Heart right ventricle (tissue), 16 donors: ENCODE measurements around the gene SLC6A7. TPM values are rescaled to one million over a fixed set of nuclear protein-coding genes. Genes with fewer than 3 reads are reported as not detected.
A peak's percentile ranks its signal among the peaks of the same experiment; 100 is the strongest.

Experiments used
- ATAC-seq, 8 donors: fragments of 200-7000 bp; cut with Tn5 transposase; one replicate each; pipeline ENCODE4 v1.9.1; 2020; ENCODE audit warnings: mild to moderate bottlenecking in 8 of 8, moderate library complexity in 8 of 8, moderate number of reproducible peaks in 1 of 8
- DNase-seq, 2 donors: peaks; one replicate each; pipeline ENCODE4 v3.0.0-alpha.2; 2020
- H3K27ac ChIP-seq, 10 donors: fragments of 200-600 bp; sonication (generic) in 2 of 10; one replicate each; pipeline versions ENCODE4 v1.5.0 to v1.8.0; 2020 to 2022; ENCODE audit warnings: mild to moderate bottlenecking in 3 of 10
- H3K27me3 ChIP-seq, 7 donors: fragments of 200-600 bp; one replicate each; pipeline ENCODE4 v1.8.0; 2021 to 2022; ENCODE audit warnings: mild to moderate bottlenecking in 2 of 7
- H3K36me3 ChIP-seq, 9 donors: fragments of 200-600 bp; sonication (generic) in 1 of 9; one replicate each; pipeline versions ENCODE4 v1.5.0 to v1.8.0; 2020 to 2022; ENCODE audit warnings: mild to moderate bottlenecking in 2 of 9
- H3K4me1 ChIP-seq, 9 donors: fragments of 200-600 bp; sonication (generic) in 1 of 9; one replicate each; pipeline versions ENCODE4 v1.5.0 to v1.8.0; 2020 to 2022; ENCODE audit warnings: mild to moderate bottlenecking in 4 of 9
- H3K4me3 ChIP-seq, 10 donors: fragments of 200-600 bp; sonication (generic) in 2 of 10; one replicate each; pipeline versions ENCODE4 v1.5.0 to v1.8.0; 2020 to 2022; ENCODE audit warnings: mild to moderate bottlenecking in 7 of 10, moderate library complexity in 2 of 10
- H3K9me3 ChIP-seq, 11 donors: fragments of 200-600 bp in 10 of 11; sonication (generic) in 2 of 11; one replicate each; pipeline versions ENCODE4 v1.5.0 to v1.8.0; 2013 to 2022; ENCODE audit warnings: mild to moderate bottlenecking in 2 of 11, control low read depth in 1 of 11, moderate library complexity in 1 of 11
- WGBS, 2 donors: extraction: QIAGEN DNeasy Blood & Tissue Kit; methylation state at CpG; one replicate each; pipeline ENCODE4 v1.1.7; 2013; ENCODE audit warnings: inconsistent platforms in 1 of 2; 5-methylcytosine and 5-hydroxymethylcytosine counted together
- intact Hi-C, 10 donors: fragments of 100-400 bp; cut with DNase I; formaldehyde crosslinking; loops; one replicate each; pipeline versions ENCODE4 v1.11.1 to v1.14.2; 2022
- polyA plus RNA-seq, 2 donors: library from polyadenylated mRNA; stranded (reverse); fragments of 200-250 nt; gene quantifications; one replicate each; pipeline ENCODE4 v1.2.3, GENCODE V29; 2013
- total RNA-seq, 10 donors: library from RNA; stranded (reverse); fragmentation: NEBNext Ultra II Directional in 3 of 10; extraction: Animal tissue kit (Norgen Biotek cat#: 25700) in 3 of 10; gene quantifications; one replicate each; pipeline versions ENCODE4 v1.2.1 to v1.2.4, GENCODE V29; 2021 to 2023
- TF ChIP-seq, protein P1 (sequence below), 9 donors: fragments of 200-600 bp; sonication (generic) in 2 of 9; IDR thresholded peaks; one replicate each; pipeline versions ENCODE4 v1.5.0 to v1.8.0; 2021 to 2022; ENCODE audit warnings: antibody characterized with exemption in 9 of 9, mild to moderate bottlenecking in 5 of 9, moderate library complexity in 1 of 9
- donor health status: Arrhythmogenic right ventricular cardiomyopathy.
- donor health status: ischemic (EF 13 %, LVEDD 7.1; RV severe dilation, severe dysfunction).
- donor health status: healthy with polysubstance abuse.
- donor health status: DM: no; HTN: yes; CAD: no.
- donor health status: DM: no; HTN: no; CAD: no.
- donor health status: ischemic (EF 25% LVEDD 6.9; RV normal size, moderate dysfunction).
- donor health status: ischemic (EF 25% LVEDD 5.7; RV mildly dilated, moderate dysfunction).
- donor health status: healthy.
- donor health status: DM: yes; HTN: yes; CAD: no.
- donor health status: Ischemic cardiomyopathy.
- donor health status: ischemic (EF 35%, LVEDD 5.7; RV mildly dilated, moderate dysfunction).
- donor health status: nonischemic (EF 11% LVEDD 7.7; RV severe dilation, severe dysfunction).
- donor health status: DM: yes; HTN: yes; CAD: no.
- donor health status: PGD.
- donor health status: ischemic (EF 29% LVEDD 5.4; RV normal size, mild dysfunction).
- donor health status: nonischemic (EF 23%, LVEDD 6.1; RV moderate dilation, normal function).

SLC6A7 gene
- total and polyA plus RNA-seq, 12 donors, result not detected

DNA sequence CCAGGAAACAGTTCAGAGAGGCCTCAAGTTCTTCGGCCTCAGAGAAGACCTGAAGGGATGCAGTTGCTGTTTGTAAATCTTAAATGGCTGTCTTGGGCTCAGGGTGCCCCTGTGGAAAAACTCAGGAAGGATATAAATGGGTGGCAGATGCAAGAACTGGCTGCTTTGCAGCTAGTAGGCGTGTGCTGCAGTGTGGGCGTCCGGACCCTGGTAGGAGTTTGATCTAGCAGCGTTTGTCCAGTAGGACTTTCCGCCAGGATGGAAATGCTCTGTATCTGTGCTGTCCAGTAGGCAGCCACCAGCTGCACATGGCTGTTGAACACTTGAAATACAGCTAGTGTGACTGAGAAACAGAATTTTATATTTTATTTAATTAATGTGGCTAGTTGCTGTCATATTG lies 15.6 kb upstream of the SLC6A7 start:
- intact Hi-C loops, result loop anchor here in 1 of 10 donors (10.0 kb wide), 1 partner anchor 361 kb away; no protein-coding TSS in a partner anchor
- 84 to 86% methylated on average over 6 of the region's 6 CpGs for WGBS, 2 donors
- Histone ChIP-seq H3K4me1 (peaks cover 0 to 21% (median 0%) of the 10 kb centered on the region in 9 donors), H3K27ac (no peak overlapping the region), H3K4me3 (no peak overlapping the region), H3K9me3 (no peaks in the 10 kb centered on the region), H3K27me3 (peaks cover 0 to 11% (median 0%) of the 10 kb centered on the region in 7 donors), H3K36me3 (no peaks in the 10 kb centered on the region)
- no peak for ATAC-seq
- TF ChIP-seq, protein P1, sequence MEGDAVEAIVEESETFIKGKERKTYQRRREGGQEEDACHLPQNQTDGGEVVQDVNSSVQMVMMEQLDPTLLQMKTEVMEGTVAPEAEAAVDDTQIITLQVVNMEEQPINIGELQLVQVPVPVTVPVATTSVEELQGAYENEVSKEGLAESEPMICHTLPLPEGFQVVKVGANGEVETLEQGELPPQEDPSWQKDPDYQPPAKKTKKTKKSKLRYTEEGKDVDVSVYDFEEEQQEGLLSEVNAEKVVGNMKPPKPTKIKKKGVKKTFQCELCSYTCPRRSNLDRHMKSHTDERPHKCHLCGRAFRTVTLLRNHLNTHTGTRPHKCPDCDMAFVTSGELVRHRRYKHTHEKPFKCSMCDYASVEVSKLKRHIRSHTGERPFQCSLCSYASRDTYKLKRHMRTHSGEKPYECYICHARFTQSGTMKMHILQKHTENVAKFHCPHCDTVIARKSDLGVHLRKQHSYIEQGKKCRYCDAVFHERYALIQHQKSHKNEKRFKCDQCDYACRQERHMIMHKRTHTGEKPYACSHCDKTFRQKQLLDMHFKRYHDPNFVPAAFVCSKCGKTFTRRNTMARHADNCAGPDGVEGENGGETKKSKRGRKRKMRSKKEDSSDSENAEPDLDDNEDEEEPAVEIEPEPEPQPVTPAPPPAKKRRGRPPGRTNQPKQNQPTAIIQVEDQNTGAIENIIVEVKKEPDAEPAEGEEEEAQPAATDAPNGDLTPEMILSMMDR (IDR thresholded peaks at IDR 0.05), result no peak
- DNase-seq, result no peak

DNA sequence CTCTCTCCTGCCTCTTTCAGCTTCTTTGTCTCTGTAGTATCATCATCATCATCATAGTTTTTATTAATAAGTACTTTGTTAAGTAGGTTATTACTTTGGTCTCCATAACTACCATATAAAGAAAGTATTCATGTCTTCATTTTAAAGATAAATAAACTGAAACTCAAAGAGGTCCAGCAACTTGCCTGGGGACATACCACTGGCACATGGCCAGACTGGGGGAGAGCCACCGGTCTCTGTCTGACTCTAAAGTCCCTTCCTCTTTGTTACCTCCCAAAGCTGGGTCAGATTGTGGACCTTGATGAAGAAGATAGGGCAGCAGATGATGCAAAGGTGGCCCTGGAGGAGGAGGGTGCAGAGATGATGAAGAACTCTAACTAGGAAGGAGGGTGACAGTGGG lies 14.8 kb upstream of the SLC6A7 start:
- peaks cover under 1 to 24% (median 5%) of the 10 kb centered on the region in 9 donors for H3K4me1 ChIP-seq
- H3K36me3 ChIP-seq, result no peaks in the 10 kb centered on the region
- ATAC-seq, result no peak

DNA sequence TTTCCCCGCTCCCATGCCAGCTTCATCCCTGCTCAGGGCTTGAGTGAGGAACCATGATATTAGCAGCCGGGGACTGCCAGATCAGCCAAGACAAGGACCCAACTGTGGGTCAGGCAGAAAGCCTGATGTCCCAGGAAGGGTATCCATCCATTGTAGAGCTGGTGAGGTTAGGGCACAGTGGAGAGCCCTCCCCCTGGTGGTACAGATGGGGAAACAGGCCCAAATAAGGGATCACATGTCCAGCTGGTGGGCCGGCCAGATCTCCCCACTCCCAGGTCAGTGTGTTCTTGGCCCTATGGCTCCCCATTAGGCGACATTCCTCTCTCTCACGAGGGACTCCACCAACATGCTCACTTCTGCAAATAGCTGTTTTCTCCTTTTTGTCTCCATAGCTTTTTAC lies 14.3 kb upstream of the SLC6A7 start:
- H3K36me3 ChIP-seq, result no peaks in the 10 kb centered on the region
- H3K27ac ChIP-seq, result peak overlapping the region in 2 of 10 donors; percentile 1 to 21
- H3K4me3 ChIP-seq, result no peak overlapping the region
- no peaks in the 10 kb centered on the region for H3K9me3 ChIP-seq
- intact Hi-C loops, result loop anchor here in 1 of 10 donors (10.0 kb wide), 1 partner anchor 359 kb away; no protein-coding TSS in a partner anchor
- DNase-seq (no peak), ATAC-seq (no peak)
- peaks cover 5 to 28% (median 10%) of the 10 kb centered on the region in 9 donors for H3K4me1 ChIP-seq
- 78 to 80% methylated on average over 5 of the region's 5 CpGs for WGBS, 2 donors
- TF ChIP-seq, protein P1 (IDR thresholded peaks at IDR 0.05), result peak in 7 of 9 donors; percentile 18 to 40 (median 34)
- no peaks in the 10 kb centered on the region for H3K27me3 ChIP-seq

More for the DNA sequence above, 14.8 kb upstream of the SLC6A7 start:
- no peak for DNase-seq
- intact Hi-C loops, result loop anchor here in 1 of 10 donors (10.0 kb wide), 1 partner anchor 360 kb away; no protein-coding TSS in a partner anchor
- H3K4me3 ChIP-seq, result no peak overlapping the region
- H3K27ac ChIP-seq, result no peak overlapping the region
- TF ChIP-seq, protein P1 (IDR thresholded peaks at IDR 0.05), result no peak
- 41 to 62% methylated on average over 1 of the region's 1 CpG for WGBS, 2 donors
- no peaks in the 10 kb centered on the region for H3K9me3 ChIP-seq
- H3K27me3 ChIP-seq, result peaks cover 0 to 3% (median 0%) of the 10 kb centered on the region in 7 donors

DNA sequence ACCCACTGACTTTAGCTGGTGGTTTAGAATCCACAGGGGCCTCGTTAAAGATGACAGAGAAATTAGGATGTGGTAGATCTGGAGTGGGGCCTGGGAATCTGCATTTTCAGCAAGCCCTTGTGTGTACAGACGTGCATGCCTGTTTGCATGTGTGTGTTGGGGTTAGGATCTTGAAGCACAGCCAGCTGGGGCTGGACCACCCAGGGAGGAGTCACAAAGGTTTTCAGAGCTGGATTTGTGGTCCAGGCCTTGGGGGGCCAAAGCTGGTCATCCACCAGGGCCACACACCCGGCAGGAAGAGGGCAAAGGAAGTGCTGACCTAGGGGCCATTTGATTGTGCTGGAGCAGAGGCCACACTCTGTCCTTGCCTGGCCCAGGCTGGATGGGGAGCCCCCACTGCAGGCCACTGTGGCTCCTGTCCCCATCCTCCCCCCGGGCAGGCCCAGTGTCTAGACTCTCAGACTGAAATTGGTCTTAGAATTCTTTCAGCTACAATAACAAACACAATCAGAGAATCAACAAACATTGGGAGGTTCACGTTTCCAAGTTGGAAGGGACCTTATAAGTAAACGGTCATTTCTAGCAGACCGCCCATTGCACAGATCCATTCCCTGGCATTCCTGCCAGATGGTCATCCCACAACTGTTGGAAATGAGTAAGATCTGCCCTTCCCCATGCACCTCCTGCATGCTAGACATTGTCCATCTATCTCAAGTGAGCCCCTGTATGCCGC lies 13.0 kb upstream of the SLC6A7 start:
- no peak overlapping the region for H3K4me3 ChIP-seq
- H3K9me3 ChIP-seq, result no peaks in the 10 kb centered on the region
- no peak for ATAC-seq
- H3K4me1 ChIP-seq, result peaks cover 13 to 42% (median 21%) of the 10 kb centered on the region in 9 donors
- no peak for DNase-seq
- H3K27me3 ChIP-seq, result no peaks in the 10 kb centered on the region
- peak overlapping the region in 1 of 10 donors; percentile 19 for H3K27ac ChIP-seq
- TF ChIP-seq, protein P1 (IDR thresholded peaks at IDR 0.05), result no peak
- WGBS, 2 donors, result 78 to 84% methylated on average over 8 of the region's 8 CpGs
- H3K36me3 ChIP-seq, result no peaks in the 10 kb centered on the region
- intact Hi-C loops, result loop anchor here in 1 of 10 donors (10.0 kb wide), 1 partner anchor 358 kb away; no protein-coding TSS in a partner anchor
